Measurements from ENCODE around the gene CYB561D2.

The CYB561D2 gene

DNA sequence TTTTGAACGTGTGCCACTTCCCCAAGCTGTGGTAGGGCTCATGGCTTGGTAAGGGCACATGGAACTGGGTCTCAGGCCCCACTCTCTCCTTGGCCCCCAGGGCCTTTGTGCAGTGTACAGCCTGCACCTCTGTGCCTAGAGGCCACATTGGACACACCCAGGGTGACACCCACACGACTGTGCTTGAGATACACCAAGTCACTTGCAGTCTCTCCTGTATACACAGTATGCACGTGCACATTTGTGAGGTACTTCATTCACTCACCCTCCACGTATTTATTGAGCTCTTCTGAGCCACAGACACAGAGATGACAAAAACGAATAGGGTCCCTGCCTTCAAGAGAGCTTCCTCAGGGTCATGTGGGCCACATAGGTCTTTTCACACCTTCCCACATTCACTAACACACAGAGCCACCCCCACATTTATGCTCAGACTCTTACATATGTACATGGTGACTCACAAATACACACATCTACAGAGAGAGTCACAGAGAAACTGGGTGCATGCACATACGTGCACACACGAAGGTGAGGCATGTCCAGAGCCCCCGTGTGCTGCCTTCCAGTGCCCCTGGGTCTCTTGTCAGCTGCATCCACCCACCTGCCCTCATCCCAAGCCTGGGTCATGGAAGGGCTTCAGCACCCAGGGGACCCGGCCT, 18.5 kb downstream of the CYB561D2 start:
- DNase-seq, result no peak

DNA sequence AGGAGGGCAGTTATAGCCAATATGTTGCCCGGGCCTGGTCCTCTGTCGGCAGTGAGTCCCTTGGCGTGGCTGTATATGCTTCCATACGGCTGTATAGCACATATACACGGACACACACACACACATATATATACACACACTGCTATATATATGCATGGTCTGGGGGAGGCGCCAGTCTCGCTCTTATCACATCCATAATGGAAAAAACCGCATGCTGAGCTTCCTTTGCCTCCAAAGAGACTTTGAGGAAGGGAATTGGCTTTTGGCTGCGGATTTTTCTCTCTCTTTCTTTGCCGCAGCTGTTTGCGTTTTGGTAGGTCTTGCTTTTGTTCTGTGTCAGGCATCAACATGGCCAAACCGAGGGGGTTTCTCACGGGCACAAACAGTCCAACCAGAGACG, 19.9 kb downstream of the CYB561D2 start:
- no peak for DNase-seq

DNA sequence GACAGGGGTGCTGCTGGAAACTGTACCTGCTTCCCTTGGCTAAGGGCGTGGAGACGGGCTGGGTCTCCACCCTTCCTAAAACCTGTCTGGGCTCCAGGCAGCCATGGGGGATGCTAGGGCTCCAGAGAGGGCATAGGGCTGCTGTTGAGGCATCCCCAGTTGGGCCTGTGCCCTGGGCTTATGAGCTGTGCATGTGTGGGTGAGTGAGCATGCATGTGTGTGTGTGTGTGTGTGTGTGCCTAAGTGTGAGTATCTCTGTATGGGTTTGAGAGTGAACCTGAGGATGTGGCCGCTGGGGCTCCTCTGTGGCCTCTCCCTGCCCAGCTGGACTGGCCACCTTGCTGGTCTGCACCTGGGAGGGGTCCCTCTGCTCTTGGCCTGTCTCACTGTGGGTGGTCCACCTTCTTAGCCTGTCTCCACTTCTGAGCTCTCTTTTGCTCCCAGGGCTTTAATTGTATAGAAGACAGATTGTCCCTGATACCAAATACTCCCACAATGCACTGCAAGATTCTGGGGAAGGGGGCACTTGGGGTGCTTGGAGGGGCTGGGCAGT, 20.5 kb downstream of the CYB561D2 start:
- no peak for DNase-seq

DNA sequence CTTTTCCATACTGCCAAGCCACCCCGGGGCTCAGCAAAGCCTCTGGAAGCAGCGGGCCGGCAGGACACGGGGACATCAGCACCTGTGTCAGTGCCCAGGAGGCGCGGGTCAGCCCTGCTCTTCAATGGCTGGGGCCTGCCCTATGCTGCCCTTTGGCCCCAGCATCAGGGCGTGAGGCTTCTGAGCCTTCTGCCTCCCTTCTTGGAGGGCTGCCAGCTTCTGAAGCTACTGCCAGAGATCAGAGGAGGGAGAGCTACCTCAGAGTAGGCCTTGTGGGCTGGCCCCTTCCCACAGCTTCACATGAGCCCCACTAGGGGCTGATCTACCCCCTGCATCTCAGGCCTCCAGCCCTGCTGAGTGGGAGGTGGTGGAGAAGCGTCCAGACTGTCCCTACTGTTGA, 21.7 kb downstream of the CYB561D2 start:
- DNase-seq, result no peak

DNA sequence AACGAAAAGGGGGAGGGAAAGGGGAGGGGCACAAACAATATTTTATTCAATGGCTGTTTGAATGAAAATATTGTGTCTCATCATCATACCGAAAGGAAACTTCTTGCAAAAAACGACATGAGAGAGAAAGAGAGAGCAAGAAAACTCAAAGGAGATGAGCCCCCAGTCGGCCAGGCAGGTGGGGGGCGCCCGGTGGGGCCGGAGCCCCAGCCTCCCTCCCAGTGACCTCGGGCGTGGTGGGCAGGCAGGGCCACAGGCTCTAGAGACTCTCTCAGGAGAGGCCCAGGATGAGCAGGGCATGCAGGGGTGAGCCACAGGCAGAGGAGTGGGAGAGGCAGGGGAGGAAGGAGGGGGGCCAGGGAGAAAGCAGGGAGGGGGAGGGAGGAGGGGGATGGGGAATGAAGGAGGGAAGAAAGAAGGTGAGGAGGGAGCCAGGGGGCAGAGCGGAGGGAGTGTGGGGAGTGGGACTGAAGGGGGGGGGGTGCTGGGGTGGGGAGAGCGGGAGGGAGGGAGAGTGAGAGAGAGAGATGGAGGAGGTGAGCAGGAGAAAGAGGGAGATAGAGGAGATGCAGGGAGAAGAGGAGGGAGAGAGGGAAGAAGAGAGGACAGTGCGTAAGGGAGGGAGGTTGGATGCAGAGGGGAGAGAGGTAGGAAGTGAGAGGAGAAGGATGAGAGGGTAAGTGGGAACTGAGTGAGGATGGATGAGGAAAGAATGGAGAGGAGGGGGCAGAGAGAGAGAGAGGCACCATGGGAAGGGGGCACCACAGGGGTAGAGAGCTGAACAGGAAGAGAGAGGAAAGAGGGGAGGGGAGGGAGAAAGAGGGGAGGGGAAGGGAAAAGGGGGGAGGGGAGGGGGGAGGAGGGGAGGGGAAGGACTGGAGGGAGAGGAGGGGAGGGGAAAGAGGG, 22.7 kb downstream of the CYB561D2 start:
- DNase-seq, result no peak

DNA sequence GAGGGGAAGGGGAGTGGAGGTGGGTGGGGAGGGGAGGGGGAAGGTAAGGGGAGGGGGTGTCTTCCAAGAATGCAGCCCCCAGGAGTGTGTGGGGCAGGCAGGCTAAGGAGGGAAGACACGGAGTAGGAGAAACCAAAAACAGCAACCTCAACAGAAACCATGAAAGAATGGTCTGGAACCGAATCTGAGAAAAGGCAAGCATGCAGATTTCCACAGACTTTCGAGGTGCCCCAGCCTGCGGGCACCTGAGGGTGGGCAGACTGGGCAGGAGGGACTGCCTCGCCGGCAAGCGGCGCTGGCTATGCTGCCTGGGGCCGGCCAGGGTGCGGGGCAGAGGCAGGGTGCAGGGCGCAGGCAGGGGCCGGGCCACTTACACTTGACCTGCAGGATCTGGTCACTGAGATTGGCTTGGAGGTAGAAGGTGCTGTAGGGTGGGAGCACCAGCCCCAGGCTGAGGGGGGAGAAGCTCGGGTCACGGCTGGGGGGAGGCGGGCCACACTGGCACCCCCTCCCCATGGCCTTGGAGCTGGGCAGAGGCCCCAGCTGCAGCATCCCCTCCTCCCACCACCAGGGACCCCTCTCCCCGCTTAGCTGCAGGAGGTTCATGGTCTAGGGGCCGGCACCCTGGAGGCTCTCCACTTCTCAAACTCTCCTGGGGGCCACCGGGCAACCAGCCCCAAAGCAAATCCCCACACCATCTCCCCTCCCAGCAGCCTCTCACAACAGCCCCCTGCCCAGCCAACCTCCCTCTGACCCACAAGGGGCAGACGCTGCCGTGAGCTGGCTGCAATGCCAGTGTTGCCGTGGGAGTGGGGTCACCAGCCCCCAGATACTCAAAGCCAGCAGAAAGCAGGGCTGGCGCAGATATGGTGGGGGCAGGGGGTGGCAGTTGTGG, 23.9 kb downstream of the CYB561D2 start:
- no peak for DNase-seq

DNA sequence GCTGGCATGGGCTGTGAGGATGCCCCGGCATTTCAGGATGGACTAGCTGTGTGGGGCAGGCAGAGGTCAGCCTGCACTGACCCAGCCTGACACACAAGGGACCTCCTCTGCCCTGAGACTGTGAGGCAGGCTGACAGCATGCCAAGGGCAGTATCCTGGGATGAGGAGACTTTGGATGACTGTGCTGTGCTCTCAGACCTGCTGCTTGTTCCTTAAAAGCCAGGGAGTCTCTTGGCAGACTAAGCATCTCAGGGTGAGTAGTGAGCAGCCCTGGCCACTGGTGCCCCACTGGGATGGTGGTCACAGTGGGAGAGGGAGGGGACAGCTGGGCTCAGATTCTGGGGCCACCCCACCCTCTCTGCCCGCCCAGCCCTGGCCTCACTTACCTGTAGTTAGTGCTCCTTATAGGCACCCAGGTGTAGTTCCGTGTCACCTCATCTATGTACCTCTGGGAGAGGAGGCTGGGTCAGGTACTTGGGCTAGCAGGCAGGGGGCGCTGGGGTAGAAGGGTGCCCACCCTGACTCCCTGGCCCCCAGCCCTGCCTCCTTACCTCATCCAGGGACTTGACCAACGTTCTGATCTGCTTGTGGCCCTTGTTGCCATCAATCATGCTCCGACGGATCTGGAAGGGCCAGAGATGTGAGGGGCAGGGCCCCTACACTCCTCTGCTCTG, 24.7 kb downstream of the CYB561D2 start:
- no peak for DNase-seq

DNA sequence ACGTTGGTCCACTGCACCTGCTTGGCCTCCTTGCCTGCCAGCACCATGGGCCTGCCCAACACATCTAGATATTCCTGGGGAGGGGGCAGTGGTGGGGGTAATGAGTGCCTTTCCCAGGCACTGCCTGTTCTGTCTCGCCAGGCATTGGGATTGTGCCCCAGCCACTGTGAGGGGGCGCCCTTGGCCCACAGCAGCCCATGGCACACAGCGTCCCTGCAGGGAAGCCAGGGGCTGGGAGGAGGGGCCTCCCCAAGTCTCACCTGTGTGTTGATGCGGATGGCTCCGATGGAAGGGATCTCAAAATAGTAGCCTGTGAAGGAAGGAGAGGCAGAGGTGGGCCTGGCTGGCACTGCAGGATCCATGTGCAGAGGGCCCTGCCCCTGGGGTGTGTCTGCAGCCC, 27.4 kb downstream of the CYB561D2 start:
- DNase-seq, result no peak

DNA sequence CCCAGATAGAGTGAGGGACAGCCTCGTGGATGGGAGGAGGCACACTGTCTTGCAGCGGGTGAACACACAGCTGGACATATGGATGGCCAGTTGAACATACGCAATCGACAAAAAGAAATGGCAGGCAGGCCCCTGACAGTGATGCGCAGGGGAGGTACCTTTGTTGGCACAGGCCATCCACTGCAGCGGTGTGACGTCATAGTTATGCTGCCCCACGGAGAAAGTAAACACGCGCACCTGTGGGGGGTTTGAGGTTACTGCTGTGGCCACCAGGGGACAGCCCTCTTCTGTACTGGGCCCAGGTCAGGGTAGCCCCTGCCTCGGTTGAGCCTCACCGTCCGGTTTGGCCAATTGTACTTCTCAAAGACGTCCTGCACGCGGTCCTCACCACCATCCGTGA, 28.1 kb downstream of the CYB561D2 start:
- DNase-seq, result no peak

DNA sequence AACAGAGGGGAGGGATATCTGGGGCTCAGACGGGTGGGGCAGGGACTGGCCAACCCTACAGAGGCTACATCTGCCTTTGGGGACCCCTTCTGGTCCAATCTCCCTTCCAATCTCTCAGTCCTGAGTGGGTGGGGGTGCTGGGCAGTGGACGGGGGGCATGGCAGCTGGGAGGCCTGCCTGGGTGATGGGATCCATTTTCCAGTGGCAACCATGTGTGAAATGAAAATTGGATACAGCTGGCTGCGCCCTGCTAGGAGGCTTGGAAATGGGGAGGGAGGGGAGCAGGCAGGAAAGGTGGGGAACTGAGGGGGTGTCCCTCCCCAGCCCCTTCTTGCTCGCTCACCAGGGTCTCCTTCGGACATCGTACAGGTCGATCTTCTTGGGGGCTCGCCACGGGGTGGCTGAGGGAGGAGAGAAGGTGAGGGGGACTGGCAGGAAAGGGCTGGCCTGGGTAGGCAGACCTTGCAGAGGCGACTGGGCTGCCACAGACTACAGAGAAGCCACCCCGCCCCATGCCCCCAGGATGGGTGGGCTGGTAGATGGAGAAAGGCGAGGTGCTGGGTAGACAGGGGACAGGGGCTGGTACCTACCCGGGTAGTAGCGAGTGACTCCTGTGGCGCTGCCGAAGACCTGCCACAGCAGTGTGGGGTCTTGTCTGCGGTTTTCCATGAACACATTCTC, 29.9 kb downstream of the CYB561D2 start:
- no peak for DNase-seq

DNA sequence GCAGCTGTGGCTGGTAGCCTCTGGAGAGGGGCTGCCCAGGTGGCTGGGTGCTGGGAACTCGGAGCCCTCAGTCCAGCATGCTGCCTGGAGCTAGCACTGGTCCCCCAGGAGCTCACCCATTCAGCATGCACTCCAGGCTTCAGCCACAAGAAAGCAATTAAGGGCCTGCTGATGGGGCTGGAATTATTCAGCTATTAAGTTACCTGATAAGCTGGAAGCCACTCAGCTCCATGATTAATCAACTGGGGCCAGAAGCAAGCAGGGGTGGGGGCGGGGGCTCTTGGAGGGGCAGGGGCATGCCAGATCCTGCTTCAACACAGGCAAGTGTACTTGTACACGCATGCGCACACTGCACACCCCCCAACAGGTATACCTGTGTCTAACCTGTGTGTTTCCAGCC, 30.7 kb downstream of the CYB561D2 start:
- DNase-seq, result no peak

DNA sequence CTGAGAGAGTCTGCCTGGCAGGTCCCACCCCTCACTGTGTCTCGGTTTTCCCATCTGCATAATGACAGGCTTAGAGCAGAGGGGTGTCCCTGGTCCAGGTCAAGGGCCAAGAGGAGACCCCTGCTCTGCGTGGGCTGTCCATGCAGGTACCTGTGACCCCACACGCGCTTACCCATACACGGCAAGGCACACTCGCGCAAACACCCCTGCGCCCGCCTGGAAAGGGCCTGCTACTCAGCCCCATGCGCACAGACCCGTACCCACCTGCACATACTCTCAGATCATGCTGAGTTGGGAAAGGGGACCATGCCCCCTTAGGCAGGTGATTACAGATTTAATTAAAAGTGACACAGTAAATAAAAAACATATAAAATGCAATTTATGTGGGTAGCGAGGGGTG, 32.1 kb downstream of the CYB561D2 start:
- DNase-seq, result no peak

DNA sequence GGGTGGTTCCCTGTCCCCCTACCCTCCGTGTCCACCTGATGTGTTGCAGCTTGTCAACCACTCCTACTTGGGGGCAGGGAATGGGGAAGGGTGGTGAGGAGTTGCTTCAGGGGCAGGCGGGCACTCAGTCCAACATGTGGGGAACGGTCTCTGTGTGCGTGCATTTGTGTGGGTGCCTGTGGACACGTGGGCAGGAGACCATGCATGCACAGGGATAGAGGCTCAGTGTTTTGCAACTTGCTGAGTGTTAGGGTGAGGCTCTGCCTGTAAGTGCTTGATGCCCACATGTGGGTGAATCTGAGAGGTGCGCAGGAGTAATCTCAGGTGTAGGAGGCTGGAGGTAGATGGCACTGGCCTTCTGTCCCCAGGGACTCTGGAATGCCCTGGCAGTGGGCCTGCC, 33.1 kb downstream of the CYB561D2 start:
- DNase-seq, result no peak

DNA sequence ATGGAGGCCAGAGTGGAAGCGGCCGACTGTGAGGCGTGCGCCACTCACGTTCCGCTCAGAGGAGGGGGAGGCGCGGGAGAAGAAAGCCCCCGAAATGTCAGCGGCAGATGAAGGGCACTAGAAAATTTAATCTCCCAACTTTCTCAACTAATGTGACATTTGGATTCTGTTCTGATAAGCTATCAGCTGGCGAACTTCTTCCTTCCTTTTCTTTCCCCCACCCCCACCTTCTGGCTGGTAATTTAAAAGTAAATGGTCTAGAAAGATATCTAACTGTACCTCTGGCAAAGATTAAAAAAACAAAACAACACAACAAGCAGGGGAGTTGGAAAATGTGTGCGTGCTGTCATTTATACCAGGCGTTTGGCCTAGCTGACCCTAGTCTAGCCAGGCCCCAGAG, 35.1 kb downstream of the CYB561D2 start:
- DNase-seq, result no peak

DNA sequence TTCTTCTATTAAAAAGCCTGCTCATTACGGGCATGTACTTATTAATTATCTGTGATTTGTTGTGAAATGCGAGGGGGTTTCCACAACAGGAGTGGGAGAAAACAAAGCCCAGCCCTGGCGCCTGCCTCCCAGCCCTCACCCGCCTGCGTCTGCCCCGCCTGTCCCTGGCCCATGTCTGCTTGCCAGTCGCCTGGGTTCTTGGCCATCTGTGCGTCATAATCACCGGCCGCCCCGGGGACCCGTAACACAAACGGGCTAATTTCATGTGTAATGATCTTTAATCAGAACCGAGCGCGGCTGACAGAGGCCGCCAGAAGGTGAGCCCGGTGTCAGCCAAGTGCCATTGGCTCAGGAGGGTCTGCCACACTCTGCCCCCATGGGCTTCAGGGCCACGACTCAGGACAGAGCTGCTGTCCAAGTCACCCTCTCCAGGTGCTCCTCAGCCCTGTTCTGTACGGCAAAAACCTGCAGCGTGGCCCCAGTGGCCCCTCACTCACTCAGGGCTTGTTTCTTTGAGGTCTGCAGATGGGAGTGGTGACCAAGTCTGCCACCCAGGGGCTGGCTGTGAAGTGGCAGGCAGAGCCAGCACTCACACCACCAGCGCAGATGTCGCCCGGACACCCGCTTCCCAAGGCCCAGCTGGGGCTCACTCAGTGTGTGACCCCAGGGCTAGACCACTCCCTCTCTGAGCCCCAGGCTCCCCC, 37.5 kb downstream of the CYB561D2 start:
- no peak for DNase-seq

DNA sequence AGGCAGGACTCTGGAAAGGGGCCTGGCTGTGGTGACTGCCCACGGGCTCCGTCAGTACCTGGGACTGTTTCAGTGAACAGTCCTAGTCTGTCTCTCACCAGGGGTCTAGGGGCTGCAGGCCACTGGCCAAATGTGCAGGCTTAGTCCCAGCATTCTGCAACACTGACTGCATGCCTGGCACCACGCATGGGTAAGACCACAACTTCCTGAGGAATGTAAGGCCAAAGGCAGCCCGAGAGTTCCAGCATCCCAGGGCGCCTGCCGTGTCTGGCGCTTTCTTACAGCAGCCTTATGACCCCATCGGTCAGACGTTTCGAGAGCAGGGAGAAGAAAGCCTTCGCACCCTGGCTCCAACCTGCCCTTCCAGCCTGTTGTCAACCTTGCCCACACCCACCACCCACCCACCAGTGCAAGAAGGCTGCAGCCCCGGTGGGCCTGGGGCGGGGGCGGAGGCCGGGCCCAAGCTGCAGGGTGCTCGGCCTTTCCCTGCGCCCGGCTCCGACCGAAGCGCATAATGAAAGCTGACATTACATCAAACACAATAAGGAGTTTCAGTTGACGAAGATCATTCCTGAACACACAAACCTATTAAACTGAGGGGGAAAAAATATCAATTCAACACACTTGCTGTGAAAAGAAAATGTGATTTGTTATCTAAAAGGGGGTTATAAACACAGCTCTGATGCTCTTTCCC, 38.2 kb downstream of the CYB561D2 start:
- no peak for DNase-seq

DNA sequence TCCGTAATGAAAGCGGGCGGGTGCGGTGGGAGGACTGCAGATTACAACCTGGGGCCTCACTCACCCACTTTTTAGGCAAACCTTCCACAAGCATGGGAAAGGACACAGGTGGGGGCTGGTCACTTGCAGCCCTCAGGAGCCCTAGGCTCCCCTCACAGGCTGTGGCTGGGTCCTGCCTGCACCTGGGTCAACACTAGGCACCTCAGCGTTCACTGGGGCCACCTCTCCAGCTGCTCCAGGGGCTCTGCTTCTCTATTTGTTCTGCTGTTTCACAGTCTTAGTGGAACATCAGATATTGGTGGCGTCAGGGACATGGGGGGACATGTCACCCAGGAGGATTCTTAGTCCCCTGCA, 38.7 kb downstream of the CYB561D2 start:
- DNase-seq, result no peak

DNA sequence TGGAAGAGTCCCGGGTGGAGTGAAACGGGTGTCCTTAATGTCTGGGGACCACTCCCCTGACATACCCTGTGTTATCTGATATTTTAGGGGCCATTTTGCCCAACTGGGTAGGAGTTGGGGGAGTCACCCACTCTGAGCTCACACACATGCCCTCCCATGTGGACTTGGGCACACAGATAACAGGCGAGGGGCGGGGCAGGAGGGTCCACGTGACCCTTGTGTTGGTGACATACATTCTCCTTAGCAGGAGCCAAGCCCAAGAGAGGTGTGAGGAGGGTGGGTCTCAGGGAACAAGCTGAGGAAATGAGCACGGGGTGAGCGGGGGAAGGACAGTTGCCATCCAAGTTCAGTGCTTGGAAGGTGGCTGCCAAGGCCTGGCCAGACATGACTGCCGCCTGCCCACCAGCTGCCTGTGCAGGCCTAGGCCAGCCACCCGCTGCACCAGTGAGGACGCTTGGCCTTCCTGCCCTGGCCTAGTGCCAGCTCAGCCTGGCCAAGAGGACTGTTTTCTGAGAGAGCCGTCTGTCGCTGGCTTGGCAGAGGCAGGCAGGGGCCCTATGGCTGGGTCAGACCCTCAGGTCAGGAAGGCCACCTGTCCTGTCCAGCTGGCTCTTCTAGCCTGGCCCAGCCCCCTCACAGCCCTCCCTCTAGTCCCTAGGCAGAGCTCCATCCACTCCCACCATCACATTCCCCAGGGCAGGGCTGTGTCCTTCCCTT, 40.0 kb downstream of the CYB561D2 start:
- no peak for DNase-seq

DNA sequence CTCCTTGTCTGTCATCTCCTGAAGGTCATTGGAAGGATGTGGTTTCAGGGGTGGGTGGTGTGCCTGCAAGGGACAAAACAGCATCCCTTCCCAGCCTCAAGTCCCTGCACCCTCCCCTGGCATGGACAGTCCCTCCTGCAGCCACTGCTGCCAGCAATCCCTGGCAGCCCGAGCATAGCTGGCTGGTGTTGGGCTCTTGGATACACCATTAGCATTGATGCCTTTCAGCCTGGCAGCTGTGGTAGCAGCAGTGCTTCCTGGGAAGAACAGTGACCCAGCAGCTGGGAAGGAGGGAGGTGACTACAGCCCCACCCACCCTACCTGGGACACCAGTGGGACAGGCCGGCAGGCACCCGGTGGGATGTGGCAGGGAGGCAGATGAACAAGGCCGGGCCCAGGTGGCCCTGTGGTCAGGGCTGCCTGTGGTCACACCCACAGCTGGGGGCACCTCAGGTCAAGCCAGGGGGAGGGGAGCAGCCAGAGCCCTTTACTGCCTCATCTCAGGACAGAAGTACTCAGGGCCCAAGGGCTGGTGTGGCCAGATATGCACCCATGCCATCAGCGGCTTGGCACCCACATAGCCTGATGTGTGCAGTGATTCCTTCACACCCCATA, 41.5 kb downstream of the CYB561D2 start:
- no peak for DNase-seq

DNA sequence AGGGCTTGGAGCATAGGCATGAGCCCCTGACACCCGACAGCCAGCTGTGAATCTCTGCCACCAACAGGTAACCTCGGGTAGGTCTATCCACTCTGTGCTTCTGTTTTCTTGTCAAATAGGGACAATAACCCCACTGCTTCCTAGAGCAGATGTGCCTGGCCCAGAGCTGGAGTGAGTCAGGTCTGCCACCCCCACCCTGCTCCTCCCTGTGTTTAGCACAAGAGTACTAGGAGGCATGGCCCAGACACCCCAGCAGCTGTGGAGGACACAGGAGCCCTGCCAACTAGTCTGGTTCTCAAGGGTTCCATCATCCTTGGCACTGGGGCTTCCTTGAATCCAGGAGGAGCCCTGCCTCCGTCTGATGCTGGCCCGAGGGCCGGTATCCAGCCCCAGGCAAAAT, 42.4 kb downstream of the CYB561D2 start:
- DNase-seq, result no peak
